Esophagus muscularis mucosa (tissue), 3 donors: ENCODE data around the gene STX8.

ENCODE experiments used
- POLR2AphosphoS5 ChIP-seq, 2 donors: sonication (generic); formaldehyde crosslinking; IDR thresholded peaks; one replicate each; pipeline ENCODE4 v1.6.1; 2017; ENCODE audit warnings: antibody characterized with exemption in 2 of 2
- TF ChIP-seq, protein P1 (sequence below), 3 experiments: fragments of 200-600 bp in 2 of 3; fragments of 450-650 bp in 1 of 3; sonication (generic) in 2 of 3; IDR thresholded peaks; one replicate each; pipeline ENCODE4 v1.5.1; 2017 to 2019; ENCODE audit warnings: antibody characterized with exemption in 3 of 3, mild to moderate bottlenecking in 2 of 3, moderate library complexity in 1 of 3

DNA sequence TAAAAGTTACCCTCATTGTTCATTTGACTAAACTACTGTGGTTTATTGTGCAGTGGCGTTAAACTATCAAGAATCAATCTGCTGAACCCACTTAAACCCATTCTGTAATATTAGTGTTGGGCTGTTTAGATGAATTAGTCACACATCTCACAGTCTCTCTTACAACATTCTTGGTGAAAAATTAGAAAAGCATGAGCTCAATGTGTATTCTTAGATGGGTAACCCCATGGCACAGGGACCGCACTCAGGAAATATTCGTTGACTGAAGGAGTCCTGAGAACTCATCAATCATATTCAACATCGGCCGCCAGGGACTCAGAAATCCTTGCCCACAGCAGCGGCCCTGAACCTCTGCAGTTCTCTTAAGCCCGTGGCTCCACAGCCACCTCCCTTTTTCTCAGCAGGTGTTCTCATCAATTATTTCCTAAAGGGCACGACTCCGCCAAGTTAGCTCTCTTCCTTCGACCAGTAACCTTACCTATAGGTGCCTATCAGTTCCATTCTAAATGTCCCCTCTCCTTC is 155.6 kb downstream of the STX8 start:
- TF ChIP-seq POLR2AphosphoS5 (IDR thresholded peaks at IDR 0.05), result no peak
- TF ChIP-seq, protein P1, sequence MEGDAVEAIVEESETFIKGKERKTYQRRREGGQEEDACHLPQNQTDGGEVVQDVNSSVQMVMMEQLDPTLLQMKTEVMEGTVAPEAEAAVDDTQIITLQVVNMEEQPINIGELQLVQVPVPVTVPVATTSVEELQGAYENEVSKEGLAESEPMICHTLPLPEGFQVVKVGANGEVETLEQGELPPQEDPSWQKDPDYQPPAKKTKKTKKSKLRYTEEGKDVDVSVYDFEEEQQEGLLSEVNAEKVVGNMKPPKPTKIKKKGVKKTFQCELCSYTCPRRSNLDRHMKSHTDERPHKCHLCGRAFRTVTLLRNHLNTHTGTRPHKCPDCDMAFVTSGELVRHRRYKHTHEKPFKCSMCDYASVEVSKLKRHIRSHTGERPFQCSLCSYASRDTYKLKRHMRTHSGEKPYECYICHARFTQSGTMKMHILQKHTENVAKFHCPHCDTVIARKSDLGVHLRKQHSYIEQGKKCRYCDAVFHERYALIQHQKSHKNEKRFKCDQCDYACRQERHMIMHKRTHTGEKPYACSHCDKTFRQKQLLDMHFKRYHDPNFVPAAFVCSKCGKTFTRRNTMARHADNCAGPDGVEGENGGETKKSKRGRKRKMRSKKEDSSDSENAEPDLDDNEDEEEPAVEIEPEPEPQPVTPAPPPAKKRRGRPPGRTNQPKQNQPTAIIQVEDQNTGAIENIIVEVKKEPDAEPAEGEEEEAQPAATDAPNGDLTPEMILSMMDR (IDR thresholded peaks at IDR 0.05), result no peak
